ENCODE data around the gene DYNC1H1.

GRCh38 chr14:102094101-102094500 lies 129.7 kb downstream of the DYNC1H1 start:
- TF ChIP-seq CTCF (IDR thresholded peaks at IDR 0.05) (no peak), POLR2A (IDR thresholded peaks at IDR 0.05) (no peak)

All from lower leg skin (tissue), 3 donors.